Esophagus muscularis mucosa (tissue), 3 donors: ENCODE data around the gene TMEM169.

Experiments
- CTCF ChIP-seq, 3 experiments: fragments of 200-600 bp in 2 of 3; fragments of 450-650 bp in 1 of 3; sonication (generic) in 2 of 3; IDR thresholded peaks; one replicate each; pipeline ENCODE4 v1.5.1; 2017 to 2019; ENCODE audit warnings: antibody characterized with exemption in 3 of 3, mild to moderate bottlenecking in 2 of 3, moderate library complexity in 1 of 3
- POLR2AphosphoS5 ChIP-seq, 2 donors: sonication (generic); formaldehyde crosslinking; IDR thresholded peaks; one replicate each; pipeline ENCODE4 v1.6.1; 2017; ENCODE audit warnings: antibody characterized with exemption in 2 of 2

- no peak for TF ChIP-seq CTCF (IDR thresholded peaks at IDR 0.05)
- no peak for TF ChIP-seq POLR2AphosphoS5 (IDR thresholded peaks at IDR 0.05)
Measured at GRCh38 chr2:216049452-216049851, 32.3 kb upstream of the TMEM169 start.
